Stimulated activated CD4-positive, alpha-beta T cell treated with anti-CD3 and anti-CD28 coated beads, Interleukin-4, amount 100 ng/mL, for 48 hours (primary cell): Measurements from ENCODE around the gene WDR36.

Experiments
- DNase-seq, 2 donors: peaks; one replicate each; pipeline ENCODE4 v3.0.0-alpha.2; 2020; ENCODE audit warnings: low read depth in 2 of 2

WDR36 gene

DNA sequence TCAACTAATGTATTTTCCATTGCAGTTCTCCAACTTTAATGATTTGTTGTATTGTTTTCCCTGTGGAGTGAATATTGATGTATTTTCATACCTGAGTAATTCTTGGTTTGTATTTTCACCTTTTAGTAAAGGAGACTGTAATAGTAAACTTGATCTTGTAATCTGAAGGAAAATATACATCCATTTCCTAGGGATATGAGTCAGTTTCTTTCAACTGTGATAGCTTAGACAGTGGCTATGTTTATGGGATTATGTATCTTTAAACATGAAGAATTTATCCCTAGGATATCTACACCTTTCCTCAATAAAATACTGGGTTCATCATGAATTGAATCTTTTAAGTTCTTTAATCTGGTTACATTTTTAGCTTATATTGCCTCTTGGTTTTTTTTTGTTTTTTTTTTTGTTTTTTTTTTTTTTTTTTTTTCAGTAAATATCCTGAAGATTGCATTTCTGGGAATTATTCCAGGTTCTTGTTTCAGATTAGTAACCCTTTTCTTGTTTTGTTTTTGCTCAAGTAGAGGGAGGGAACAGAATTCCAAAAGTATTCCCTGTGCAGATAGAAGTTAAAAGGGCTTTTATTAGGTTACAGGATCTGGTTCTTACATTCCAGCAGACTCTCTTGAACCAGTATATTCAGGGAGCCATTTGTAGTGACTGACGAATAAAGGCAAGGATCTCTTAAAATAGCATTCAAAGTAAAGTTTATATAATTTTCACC, 7.1 kb downstream of the WDR36 start:
- no peak for DNase-seq

- DNase-seq, result no peak
Measured at GRCh38 chr5:111106320-111106948, 14.3 kb downstream of the WDR36 start.

- DNase-seq, result no peak
Measured at GRCh38 chr5:111107371-111107770, 15.2 kb downstream of the WDR36 start.

- DNase-seq, result no peak
Measured at GRCh38 chr5:111111956-111112355, 19.8 kb downstream of the WDR36 start.

- no peak for DNase-seq
Measured at GRCh38 chr5:111113678-111114077, 21.5 kb downstream of the WDR36 start.

- DNase-seq, result no peak
Measured at GRCh38 chr5:111115229-111115628, 23.1 kb downstream of the WDR36 start.

DNA sequence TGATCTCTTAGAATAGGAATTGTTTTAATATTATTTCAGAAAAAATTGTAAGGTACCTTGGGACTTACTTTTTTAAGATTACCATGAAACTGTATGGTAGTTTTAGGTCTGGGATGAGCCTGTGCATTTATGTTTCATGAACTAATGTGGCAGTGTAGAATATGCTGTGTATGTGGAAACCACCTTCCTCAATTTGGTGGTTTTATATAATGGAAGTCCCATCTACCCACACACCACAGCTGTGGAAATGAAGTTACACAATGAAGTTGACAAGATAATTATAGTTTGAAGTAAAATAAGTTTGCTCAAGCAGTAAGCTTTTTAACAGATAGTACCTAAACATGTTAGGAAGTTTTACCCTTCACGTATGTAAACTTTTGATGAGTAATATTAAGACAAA, 24.4 kb downstream of the WDR36 start:
- DNase-seq, result no peak

- no peak for DNase-seq
Measured at GRCh38 chr5:111117136-111117535, 25.0 kb downstream of the WDR36 start.

DNA sequence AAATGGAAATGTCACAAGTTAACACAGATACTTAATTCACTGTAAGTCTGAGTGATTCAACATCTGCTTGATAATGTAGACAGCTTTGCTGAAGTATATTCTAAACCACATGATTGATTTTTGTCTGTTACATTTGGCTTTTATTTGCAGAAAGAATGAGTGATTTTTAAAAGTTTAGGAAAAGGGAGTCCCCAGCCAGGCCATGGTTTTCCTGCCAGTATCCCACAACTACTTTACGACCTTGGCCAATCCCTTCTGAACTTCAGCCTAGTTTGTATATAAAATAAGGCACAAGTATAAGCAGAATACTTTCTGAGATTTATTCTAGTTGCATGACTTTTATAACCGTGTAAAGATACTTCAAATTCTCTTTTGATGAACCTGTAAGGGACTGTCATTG, 27.1 kb downstream of the WDR36 start:
- DNase-seq, result no peak

DNA sequence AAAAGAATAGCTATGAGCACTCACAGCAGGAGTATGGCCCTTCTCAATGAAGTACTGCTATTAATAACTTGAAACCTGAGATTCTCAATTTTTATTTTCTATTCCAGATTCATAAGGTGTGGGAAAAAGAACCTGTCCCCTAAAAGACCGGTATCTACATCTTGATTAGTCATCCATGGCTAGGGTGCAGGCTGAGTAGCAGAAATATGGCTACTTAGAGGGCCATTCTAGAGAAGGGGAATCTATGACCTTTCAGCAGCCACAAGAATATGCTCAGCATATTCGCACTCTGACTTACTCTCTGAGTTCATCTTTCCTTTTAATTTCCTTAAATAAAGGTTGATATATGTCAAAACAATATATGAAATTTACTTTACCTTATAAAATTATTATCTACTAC, 27.7 kb downstream of the WDR36 start:
- no peak for DNase-seq

DNA sequence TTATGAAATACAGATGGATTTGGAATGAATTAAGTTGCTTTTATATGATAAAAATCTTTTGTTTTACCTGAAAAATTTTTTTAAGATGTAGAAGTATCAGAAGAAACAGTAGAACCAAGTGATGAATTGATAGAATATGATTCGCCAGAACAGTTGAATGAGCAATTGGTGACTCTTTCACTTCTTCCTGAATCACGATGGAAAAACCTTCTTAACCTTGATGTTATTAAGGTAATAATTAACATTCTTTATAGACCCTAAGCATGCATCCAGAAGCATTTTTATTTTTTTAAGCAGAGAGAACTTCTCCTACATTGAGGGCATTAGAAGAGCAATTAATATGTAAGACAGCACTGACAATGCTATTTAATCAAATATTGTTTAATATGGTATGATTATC, 28.8 kb downstream of the WDR36 start:
- DNase-seq, result no peak

- no peak for DNase-seq
Measured at GRCh38 chr5:111121926-111122325, 29.8 kb downstream of the WDR36 start.

GRCh38 chr5:111122398-111122797, 30.2 kb downstream of the WDR36 start:
- DNase-seq, result no peak

DNA sequence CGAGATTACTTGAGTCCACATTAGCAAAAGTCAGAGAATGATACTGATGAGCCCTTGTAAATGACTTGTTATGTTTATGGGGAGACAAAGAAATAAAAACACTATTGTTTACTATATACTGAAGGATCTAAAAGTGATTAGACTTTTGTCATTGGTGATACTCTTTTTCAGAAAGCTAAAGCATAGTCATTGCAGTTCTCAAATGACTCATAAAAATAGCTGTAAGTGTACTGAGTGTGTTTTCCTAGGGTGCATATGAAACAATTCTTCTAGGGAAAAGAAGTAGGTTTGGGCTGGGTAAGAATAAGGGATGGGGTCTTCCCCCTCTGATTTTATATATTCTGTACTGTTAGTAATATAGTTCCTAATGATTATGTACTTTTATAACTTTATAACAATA, 32.6 kb downstream of the WDR36 start:
- DNase-seq, result no peak

DNA sequence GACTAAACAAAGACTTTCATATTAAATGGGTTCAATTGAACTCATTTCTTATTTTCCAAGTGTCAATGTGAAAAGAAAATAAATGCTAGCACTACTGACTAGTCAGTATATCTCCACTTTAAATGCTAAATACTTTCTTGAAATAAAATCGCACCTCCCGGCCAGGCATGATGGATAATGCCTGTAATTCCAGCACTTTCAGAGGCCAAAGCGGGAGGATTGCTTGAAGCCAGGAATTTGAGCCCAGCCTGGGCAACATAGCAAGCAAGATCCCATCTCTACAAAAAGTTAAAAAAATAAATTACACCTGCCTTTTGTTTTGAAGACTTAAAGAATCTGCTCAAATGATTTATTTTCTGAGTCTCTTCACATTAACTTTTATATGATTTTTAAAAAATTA, 34.7 kb downstream of the WDR36 start:
- no peak for DNase-seq

DNA sequence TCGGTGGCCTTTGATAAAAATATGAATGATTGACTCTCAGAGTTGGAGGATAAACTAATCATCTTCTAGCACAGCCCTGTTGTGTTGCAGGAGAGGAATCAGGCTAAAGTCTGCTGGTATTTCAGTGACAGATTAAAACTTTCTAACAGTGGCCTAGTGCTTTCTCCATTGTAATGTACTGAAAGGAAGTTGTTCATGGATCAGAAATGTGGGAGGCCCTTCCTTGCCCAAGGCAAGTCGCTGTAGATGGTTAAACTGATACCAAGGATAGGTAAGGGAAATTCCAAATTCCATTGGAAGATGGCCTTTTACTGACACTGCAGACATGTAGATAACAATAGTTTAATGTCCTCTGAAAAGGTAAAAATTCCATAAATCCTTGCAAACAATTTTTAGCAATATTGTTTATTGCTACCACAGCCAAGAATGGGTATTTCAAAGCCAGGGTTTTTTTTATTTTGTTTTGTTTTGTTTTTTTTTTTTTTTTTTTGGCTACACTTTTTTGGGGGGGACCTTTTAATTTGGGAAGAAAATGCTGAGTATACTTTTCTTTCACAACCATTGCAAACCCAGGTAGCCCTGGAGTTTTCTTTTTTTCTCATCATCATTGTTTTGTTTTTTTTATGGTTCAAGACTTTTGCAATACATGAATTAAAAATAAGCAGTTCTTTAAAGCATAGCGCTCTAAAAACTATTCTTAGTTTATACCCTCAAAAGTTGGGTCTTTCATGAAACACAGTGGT, 35.5 kb downstream of the WDR36 start:
- DNase-seq, result no peak

DNA sequence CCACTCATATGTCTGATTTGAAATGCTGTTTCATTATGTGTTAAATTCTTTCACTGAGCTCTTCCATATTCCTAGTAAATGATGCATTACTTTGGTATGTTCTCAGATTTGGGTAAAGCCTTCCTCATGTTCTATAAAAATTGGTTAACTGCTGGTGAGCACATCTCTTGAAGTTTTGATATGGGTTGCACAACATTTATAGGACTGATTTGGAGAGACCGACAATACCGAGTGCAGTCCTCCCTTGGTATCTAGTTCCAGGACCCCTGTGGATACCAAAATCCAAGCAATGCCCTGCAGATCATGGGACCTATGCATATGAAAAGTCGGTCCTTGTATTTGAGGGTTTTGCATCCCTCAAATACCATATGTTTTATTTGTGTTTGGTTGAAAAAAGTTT, 37.8 kb downstream of the WDR36 start:
- DNase-seq, result no peak

- no peak for DNase-seq
Measured at GRCh38 chr5:111131356-111131755, 39.2 kb downstream of the WDR36 start.

GRCh38 chr5:111132076-111132475, 39.9 kb downstream of the WDR36 start:
- DNase-seq, result no peak

DNA sequence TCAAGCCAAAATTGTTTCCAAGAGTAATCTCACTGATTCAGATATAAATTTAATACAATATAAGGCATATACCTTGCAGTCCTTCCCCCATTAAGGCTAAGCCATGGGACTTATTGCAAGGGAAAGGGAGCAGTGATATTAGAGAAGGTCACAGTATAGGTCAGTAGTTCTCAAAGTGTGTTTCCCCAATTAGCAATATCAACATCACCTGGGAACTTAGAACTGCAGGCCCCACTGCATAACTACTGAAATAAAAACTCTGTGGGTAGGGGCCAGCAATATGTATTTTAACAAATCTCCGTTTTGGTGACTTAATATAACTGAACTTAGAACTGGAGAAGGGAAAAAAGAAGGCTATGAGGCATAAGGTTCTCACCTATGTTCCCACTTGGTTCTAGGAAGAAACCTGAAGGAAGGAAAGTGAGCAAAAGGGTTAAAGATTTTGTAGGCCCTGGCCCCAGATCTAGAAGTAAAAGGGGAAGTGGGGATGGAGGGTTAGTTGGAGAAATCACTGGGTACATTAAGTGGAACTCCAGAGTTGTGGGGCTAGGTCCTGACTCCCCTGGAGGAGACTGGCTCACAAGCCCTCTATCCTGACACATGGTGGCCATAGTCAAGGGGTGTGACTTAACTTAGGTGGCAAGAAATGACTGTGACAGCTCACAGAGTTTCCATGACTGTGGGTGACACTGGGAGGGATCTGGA, 40.7 kb downstream of the WDR36 start:
- no peak for DNase-seq

GRCh38 chr5:111133436-111133751, 41.2 kb downstream of the WDR36 start:
- DNase-seq, result no peak

DNA sequence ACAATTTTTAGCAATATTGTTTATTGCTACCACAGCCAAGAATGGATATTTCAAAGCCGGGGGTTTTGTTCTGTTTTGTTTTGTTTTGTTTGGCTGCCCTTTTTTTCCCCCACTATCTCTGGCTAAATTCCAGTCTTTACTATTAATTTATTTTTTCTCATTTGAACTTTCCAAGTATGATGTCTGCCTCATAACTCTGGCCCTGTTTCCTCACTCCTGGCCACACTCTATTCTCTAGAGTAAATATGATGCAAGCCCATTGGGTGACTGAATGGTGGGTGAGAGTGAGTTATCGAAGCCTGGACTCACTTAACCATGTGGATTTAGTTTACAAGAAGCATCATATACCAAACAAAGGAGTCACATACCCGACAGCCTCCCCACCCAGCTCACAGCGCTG, 41.9 kb downstream of the WDR36 start:
- DNase-seq, result no peak

DNA sequence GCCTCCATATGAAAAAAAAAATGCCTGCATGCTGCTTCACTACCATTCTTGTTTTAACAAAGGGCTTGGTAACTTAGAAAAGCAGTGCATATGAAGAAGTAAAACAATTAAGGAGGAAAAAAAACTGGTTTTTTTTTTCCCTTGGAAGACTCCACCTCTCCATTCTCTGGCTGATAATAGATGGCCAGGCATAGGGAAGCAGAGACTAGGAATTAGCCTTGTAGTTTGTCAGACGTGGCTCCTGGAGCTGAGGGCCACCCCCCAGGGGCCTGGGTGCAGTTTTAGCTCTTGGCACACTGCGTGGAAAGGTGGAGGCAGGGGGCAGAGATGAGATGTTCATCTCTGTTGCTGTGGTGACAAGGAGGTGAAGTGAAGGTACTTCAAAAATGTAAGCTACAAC, 42.7 kb downstream of the WDR36 start:
- no peak for DNase-seq
